ENCODE measurements around the gene NIPSNAP2.
"Not testable (repeated sequence)": the region's sequence is repeated elsewhere in the genome, so short reads cannot be mapped to it uniquely, and the experiment has no call there.

The NIPSNAP2 gene

DNA sequence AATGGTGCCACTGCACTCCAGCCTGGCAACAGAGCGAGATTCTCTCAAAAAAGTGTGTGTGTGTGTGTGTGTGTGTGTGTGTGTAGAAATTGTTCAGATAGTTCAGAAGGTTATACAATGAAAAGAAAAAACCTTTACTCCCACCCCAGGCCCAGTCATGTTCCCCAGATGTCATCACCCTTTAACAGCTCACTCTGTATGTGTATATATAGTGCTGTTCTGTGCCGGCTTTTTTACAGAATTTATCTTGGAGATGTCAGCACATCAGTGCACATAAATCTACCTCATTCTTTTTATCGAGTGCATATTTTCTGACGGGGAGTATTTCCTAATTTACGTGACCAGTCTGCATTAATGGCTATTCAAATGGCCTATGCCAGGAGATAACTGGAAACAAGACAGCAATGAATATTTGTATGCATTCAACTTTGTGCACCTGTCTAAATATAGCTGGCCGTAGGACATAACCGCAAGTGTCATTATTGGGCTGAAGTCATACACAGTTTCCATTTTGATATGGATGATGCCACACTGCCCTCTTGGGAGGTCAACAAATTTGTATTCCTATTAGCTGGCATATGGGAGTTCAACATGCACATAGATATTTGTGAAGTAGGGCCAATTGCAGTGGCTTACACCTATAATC lies 11.7 kb downstream of the NIPSNAP2 start:
- no peak for DNase-seq (ENCODE audit: low read depth)

- no peak for DNase-seq (ENCODE audit: low read depth)
Observed at GRCh38 chr7:55977831-55978230, 13.4 kb downstream of the NIPSNAP2 start.

DNA sequence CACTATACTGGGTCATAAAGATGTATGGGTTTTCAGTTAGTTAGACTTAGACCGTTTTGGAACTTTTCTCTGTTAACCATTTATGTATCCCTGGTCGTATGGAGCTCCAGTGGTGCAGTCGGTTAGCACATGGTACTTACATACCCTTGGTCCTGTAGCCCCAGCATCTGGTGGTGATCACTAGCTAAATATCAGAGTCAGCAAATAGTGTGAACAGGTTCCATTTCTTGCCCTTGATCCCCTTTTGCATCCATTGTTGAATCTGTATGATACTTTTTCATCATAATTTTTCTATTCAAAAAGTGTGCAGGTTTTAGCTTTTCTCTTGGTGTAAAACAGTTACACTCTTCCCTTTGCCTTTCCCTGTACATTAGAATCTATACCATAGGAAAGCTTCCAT lies 15.9 kb downstream of the NIPSNAP2 start:
- no peak for DNase-seq (ENCODE audit: low read depth)

DNA sequence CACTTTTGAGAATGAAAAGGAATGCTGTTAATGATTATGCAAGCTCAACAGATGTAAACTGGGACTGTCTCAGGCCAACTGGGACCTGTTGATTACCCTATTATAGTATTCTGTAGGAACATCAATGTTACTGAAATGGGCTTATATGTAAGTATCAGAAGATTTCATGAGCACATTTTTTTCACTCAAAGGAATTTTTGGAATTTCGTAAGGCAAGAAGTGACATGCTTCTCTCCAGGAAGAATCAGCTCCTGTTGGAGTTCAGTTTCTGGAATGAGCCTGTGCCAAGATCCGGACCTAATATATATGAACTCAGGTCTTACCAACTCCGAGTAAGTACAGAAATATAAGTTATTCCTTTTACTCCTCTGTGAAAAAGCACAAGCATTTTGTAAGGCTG lies 19.2 kb downstream of the NIPSNAP2 start:
- DNase-seq (ENCODE audit: low read depth), result no peak

DNA sequence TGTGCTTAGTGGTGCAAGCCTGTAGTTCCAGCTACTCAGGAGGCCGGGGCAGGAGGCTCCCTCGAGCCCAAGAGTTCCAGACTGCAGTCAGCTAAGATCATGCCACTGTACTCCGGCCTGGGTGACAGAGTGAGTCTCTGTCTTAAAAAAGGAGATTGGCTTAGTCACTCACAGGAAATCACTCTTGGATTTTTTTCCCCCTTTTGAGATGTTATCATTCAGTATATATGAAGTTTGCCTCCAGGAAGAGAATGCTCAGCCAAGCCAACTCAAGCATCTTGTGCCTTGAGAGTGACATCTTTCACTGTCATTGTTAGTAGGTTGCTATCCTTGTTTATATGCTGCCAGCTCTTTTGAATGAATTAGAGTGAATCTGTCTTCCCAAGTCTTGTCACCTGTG lies 28.0 kb downstream of the NIPSNAP2 start:
- no peak for DNase-seq (ENCODE audit: low read depth)

GRCh38 chr7:55996856-55997500 lies 32.6 kb downstream of the NIPSNAP2 start:
- DNase-seq (ENCODE audit: low read depth), result no peak

DNA sequence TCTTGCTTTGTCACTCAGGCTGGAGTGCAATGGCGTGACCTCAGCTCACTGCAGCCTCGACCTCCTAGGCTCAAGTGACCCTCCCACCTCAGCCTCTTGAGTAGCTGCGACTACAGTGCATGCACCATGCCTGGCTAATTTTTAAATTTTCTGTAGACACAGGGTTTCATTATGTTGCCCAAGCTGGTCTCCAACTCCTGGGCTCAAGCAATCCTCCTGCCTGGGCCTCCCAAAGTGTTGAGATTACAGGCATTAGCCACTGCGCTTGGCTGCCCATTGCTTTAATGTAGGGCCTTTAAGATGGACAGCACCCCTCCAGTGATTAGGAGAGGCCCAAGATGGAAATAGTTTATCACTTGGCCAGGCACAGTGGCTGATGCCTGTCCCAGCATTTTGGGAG lies 39.4 kb downstream of the NIPSNAP2 start:
- no peak for DNase-seq (ENCODE audit: low read depth)

DNA sequence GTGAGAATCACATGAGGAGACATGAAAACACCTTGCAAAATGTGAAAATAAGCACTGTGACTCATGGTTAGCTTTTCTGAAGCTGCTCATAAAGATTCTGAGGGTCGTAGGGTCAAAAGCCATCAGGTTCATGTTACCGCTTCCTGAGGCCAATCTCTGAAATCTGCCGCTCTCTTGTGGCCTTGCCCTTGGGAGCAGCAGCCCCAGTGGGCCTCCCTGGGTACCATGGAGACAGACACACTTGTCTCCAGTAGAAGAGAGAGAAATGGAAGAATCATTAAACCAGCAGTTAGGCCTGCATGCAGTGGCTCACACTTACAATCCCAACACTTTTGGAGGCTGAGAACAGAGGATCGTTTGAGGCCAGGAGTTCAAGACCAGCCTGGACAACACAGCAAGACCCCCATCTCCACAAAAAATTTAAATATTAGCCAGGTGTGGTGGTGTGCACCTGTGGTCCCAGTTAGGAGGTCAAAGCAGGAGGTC lies 42.8 kb downstream of the NIPSNAP2 start:
- DNase-seq (ENCODE audit: low read depth), result no peak

GRCh38 chr7:56007891-56008290 lies 43.5 kb downstream of the NIPSNAP2 start:
- no peak for DNase-seq (ENCODE audit: low read depth)

DNA sequence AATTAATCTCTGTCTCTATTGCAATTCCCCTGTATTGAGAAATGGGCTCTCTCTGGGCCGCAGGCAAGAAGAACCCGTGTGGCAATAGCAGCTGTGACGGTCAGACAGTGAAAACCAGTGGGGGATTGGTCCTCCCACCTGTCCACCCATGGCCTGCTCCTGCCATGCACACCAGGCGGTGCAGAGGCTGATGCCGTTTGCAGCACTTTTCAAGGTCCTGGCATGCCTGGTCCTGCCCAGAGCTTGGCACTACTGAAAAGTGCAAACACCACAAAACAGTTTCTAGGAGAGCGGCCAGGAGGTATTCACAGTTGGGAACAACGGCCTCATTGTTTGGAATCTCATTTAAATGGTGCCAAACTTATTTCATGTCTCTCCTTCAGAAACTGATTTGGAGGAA lies 45.3 kb downstream of the NIPSNAP2 start:
- peak; percentile 49 for DNase-seq (ENCODE audit: low read depth)

DNA sequence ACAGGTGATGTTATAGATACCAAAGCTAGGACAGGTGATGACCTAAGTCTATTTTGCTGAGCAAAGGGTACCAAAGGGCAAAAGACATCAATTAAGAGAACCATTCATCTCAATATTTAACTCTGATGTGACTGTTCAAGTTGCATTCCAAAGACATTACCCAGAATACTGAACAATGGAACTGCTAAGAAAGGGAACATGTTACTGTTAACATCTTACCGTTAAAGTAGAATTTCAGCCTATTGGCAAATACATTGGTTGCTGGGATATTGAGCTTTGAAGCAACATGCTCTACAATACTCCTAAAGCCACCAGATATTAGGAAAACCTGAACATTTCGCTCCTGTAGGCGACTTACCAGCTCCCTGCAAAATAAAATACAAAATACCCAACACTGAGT lies 52.6 kb downstream of the NIPSNAP2 start:
- not testable (repeated sequence) for DNase-seq (ENCODE audit: low read depth)

DNA sequence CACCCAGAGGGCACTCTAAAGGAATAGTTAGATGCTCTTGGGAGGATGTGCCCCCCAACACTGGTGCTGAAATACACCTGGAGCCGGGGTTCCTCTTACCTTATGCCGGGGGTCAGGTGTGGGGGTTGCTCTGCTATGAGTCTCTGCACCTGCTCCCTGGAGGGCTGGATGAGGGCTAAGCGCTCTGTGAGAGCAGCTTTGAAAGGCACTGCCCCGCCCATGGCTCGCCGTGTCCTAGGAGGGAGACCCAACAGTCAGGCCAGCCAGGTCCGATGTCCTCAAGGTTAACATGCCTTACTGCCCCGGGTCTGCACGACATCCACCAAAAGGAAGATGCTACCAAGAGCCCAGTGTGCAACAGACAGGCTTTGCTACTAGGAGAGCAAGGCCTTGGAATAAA lies 55.1 kb downstream of the NIPSNAP2 start:
- no peak for DNase-seq (ENCODE audit: low read depth)

DNA sequence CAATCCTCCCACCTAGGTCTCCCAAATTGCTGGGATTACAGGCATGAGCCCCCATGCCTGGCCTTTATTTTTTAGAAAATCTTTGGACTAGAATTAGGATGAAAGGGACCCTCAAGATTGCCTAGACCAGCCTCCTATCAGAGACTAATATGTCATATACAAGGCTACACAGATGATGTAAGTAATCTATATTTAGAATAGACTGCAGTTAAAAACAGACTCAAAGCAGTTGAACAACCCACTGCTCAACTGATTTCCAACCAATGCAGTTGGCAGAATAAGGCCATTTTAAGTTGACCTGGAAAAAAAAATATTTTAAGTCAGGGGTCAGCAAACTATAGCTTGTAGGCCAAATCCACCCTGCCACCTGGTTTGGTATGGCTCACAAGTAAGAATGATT lies 59.1 kb downstream of the NIPSNAP2 start:
- DNase-seq (ENCODE audit: low read depth), result no peak

DNA sequence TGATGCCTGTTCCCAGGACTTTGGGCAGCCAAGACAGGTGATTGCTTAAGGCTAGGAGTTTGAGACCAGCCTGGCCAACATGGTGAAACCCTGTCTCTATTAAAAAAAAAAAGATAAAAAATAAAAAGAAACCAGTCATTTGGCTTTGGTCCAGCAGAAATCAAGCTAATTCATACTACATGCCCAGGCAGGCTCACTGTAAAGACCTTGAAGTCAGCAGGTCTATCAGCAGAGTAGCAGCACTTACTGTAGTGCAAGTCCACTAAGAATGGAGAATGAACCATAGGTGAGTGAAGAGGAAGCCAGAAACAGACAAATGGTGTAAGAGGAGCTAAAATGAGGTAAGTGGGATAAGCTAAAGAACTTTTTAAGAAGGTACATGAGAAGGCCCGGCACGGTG lies 62.2 kb downstream of the NIPSNAP2 start:
- no peak for DNase-seq (ENCODE audit: low read depth)

- no peak for DNase-seq (ENCODE audit: low read depth)
Observed at GRCh38 chr7:56028942-56029630, 64.7 kb downstream of the NIPSNAP2 start.

DNA sequence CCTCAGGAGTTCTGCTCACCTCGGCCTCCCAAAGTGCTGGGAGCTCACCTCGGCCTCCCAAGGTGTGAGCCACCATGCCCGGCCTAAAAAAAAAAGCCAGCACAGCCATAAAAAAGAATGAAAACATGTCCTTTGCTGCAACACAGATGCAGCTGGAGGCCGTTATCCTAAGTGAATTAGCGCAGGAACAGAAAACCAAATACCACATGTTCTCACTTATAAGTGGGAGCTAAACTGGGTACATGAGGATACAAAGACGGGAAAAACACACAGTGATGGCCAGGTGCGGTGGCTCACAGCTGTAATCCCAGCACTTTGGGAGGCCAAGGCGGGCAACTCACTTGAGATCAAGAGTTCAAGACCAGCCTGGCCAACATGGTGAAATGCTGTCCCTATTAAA lies 66.0 kb downstream of the NIPSNAP2 start:
- no peak for DNase-seq (ENCODE audit: low read depth)

- DNase-seq (ENCODE audit: low read depth), result not testable (repeated sequence)
Observed at GRCh38 chr7:56031556-56031955, 67.2 kb downstream of the NIPSNAP2 start.

GRCh38 chr7:56032578-56032977 lies 68.2 kb downstream of the NIPSNAP2 start:
- not testable (repeated sequence) for DNase-seq (ENCODE audit: low read depth)

- peak; percentile 70 for DNase-seq (ENCODE audit: low read depth)
Observed at GRCh38 chr7:56033671-56034432, 69.5 kb downstream of the NIPSNAP2 start.

- no peak for DNase-seq (ENCODE audit: low read depth)
Observed at GRCh38 chr7:56040730-56041129, 76.3 kb downstream of the NIPSNAP2 start.

DNA sequence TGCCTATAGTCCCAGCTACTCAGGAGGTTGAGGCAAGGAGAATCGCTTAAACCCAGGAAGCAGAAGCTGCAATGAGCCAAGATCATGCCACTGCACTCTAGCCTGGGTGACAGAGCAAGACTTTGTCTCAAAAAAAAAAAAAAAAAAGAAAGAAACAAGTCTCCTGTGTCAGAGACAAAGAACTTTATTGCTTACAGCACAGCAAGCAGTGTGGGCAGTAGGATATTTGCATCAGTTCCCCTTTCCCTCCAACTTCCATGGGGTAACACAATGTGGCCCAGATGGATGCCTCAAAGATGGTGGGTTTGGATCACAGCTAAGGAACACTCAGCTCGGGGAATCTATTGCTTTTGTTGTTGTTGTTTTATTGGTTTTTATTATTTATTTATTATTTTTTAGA lies 81.4 kb downstream of the NIPSNAP2 start:
- not testable (repeated sequence) for DNase-seq (ENCODE audit: low read depth)

- DNase-seq (ENCODE audit: low read depth), result peak; percentile 81
Observed at GRCh38 chr7:56046721-56047445, 82.5 kb downstream of the NIPSNAP2 start.

Data from fibroblast of gingiva (primary cell).